ENCODE measurements around the gene CFTR.

GRCh38 chr7:117706210-117706609 is 226.4 kb downstream of the CFTR start:
- TF ChIP-seq CTCF (IDR thresholded peaks at IDR 0.05) (no peak), SIN3A (IDR thresholded peaks at IDR 0.05; ENCODE audit: borderline replicate concordance, insufficient read depth, low read depth, low read length) (no peak), POLR2AphosphoS5 (IDR thresholded peaks at IDR 0.05; ENCODE audit: low read depth, low read length) (no peak)
